Stimulated activated CD8-positive, alpha-beta memory T cell treated with anti-CD3 and anti-CD28 coated beads, Interleukin-15, amount 100 ng/mL, for 24 hours (primary cell): ENCODE data around the gene SRSF9.
"Not testable (repeated sequence)": the region's sequence is repeated elsewhere in the genome, so short reads cannot be mapped to it uniquely, and the experiment has no call there.

Experiments
- DNase-seq: peaks from one replicate; pipeline ENCODE4 v3.0.0-alpha.2; 2020; ENCODE audit warnings: low read depth

SRSF9 gene

GRCh38 chr12:120469450-120470149 lies at the start of gene SRSF9:
SRSF9 (minus strand) TSS chr12:120469748; CDS start chr12:120469609, 139 bp downstream.
- peak; percentile 97 for DNase-seq

GRCh38 chr12:120519324-120519723 lies 49.8 kb upstream of the SRSF9 start:
- not testable (repeated sequence) for DNase-seq

- no peak for DNase-seq
Observed at GRCh38 chr12:120515496-120515895, 45.9 kb upstream of the SRSF9 start.

GRCh38 chr12:120514002-120514401 lies 44.5 kb upstream of the SRSF9 start:
- DNase-seq = no peak

- no peak for DNase-seq
Observed at GRCh38 chr12:120508537-120508936, 39.0 kb upstream of the SRSF9 start.

- no peak for DNase-seq
Observed at GRCh38 chr12:120504587-120504986, 35.0 kb upstream of the SRSF9 start.

- DNase-seq = no peak
Observed at GRCh38 chr12:120500581-120500980, 31.0 kb upstream of the SRSF9 start.

- no peak for DNase-seq
Observed at GRCh38 chr12:120498870-120499515, 29.4 kb upstream of the SRSF9 start.

GRCh38 chr12:120497524-120498150 lies 28.1 kb upstream of the SRSF9 start:
- no peak for DNase-seq

GRCh38 chr12:120496413-120497340 lies 27.1 kb upstream of the SRSF9 start:
- DNase-seq = peak; percentile 13

GRCh38 chr12:120495731-120496412 lies 26.3 kb upstream of the SRSF9 start, which contains the start of gene DYNLL1:
DYNLL1 (plus strand) TSS chr12:120496113; CDS start chr12:120496422, 309 bp downstream.
- DNase-seq = peak; percentile 96

- no peak for DNase-seq
Observed at GRCh38 chr12:120495186-120495730, 25.7 kb upstream of the SRSF9 start.

- DNase-seq = no peak
Observed at GRCh38 chr12:120490833-120491512, 21.4 kb upstream of the SRSF9 start.

GRCh38 chr12:120490325-120490724 lies 20.8 kb upstream of the SRSF9 start:
- DNase-seq = no peak

- no peak for DNase-seq
Observed at GRCh38 chr12:120489018-120489417, 19.5 kb upstream of the SRSF9 start.

- no peak for DNase-seq
Observed at GRCh38 chr12:120488057-120488640, 18.6 kb upstream of the SRSF9 start.

- not testable (repeated sequence) for DNase-seq
Observed at GRCh38 chr12:120487552-120487951, 18.0 kb upstream of the SRSF9 start.

GRCh38 chr12:120485961-120486881 lies 16.7 kb upstream of the SRSF9 start:
- no peak for DNase-seq

- DNase-seq = no peak
Observed at GRCh38 chr12:120483621-120484020, 14.1 kb upstream of the SRSF9 start.
